KBM-7 (cell line): Measurements from ENCODE around the gene SYNDIG1.
A peak's percentile ranks its signal among the peaks of the same experiment; 100 is the strongest.
"Not testable (repeated sequence)": the region's sequence is repeated elsewhere in the genome, so short reads cannot be mapped to it uniquely, and the experiment has no call there.

Experiments
- DNase-seq: peaks from one replicate; pipeline ENCODE4 v3.0.0-alpha.2; 2015
- in situ Hi-C: fragments of 300-500 bp; cut with MboI; formaldehyde crosslinking; loops from 2 replicates; pipeline ENCODE4 v1.14.3; 2020; ENCODE audit warnings: low sequenced_read_pairs, low pct_unique_long_range_greater_than_20kb, mixed read lengths

Gene SYNDIG1

GRCh38 chr20:24615353-24615752, 145.9 kb downstream of the SYNDIG1 start:
- in situ Hi-C loops, result no loop called here

GRCh38 chr20:24616258-24617079, 147.0 kb downstream of the SYNDIG1 start:
- DNase-seq, result no peak
- in situ Hi-C loops, result no loop called here

More at GRCh38 chr20:24615353-24615752, 145.9 kb downstream of the SYNDIG1 start:
- no peak for DNase-seq

GRCh38 chr20:24617080-24617432, 147.6 kb downstream of the SYNDIG1 start:
- no peak for DNase-seq
- in situ Hi-C loops, result no loop called here

- no peak for DNase-seq
- in situ Hi-C loops, result no loop called here
These were observed 148.5 kb downstream of the SYNDIG1 start for GRCh38 chr20:24617757-24618450.

GRCh38 chr20:24618739-24619138, 149.3 kb downstream of the SYNDIG1 start:
- in situ Hi-C loops, result no loop called here
- DNase-seq, result no peak

- DNase-seq, result no peak
These were observed 149.8 kb downstream of the SYNDIG1 start for GRCh38 chr20:24619212-24619611.

GRCh38 chr20:24620937-24621519, 151.6 kb downstream of the SYNDIG1 start:
- in situ Hi-C loops, result no loop called here
- DNase-seq, result no peak

More at GRCh38 chr20:24619212-24619611, 149.8 kb downstream of the SYNDIG1 start:
- in situ Hi-C loops, result no loop called here

- DNase-seq, result no peak
- in situ Hi-C loops, result no loop called here
These were observed 153.4 kb downstream of the SYNDIG1 start for GRCh38 chr20:24622856-24623255.

- in situ Hi-C loops, DNase-seq: not testable (repeated sequence)
These were observed 156.7 kb downstream of the SYNDIG1 start for GRCh38 chr20:24626141-24626540.

- in situ Hi-C loops, result no loop called here
- DNase-seq, result no peak
These were observed 157.9 kb downstream of the SYNDIG1 start for GRCh38 chr20:24627291-24627690.

GRCh38 chr20:24627926-24628325, 158.5 kb downstream of the SYNDIG1 start:
- peak; percentile 19 for DNase-seq
- in situ Hi-C loops, result no loop called here

GRCh38 chr20:24628985-24629384, 159.6 kb downstream of the SYNDIG1 start:
- in situ Hi-C loops, result no loop called here

GRCh38 chr20:24629668-24630067, 160.2 kb downstream of the SYNDIG1 start:
- DNase-seq, result peak; percentile 77

More at GRCh38 chr20:24628985-24629384, 159.6 kb downstream of the SYNDIG1 start:
- DNase-seq, result no peak

GRCh38 chr20:24630486-24631172, 161.2 kb downstream of the SYNDIG1 start:
- in situ Hi-C loops, result no loop called here
- DNase-seq, result no peak

More at GRCh38 chr20:24629668-24630067, 160.2 kb downstream of the SYNDIG1 start:
- in situ Hi-C loops, result no loop called here

- in situ Hi-C loops, result no loop called here
These were observed 161.7 kb downstream of the SYNDIG1 start for GRCh38 chr20:24631173-24631505.

GRCh38 chr20:24632581-24632980, 163.2 kb downstream of the SYNDIG1 start:
- no peak for DNase-seq
- in situ Hi-C loops, result no loop called here

More at GRCh38 chr20:24631173-24631505, 161.7 kb downstream of the SYNDIG1 start:
- no peak for DNase-seq

- in situ Hi-C loops, result no loop called here
- DNase-seq, result no peak
These were observed 163.6 kb downstream of the SYNDIG1 start for GRCh38 chr20:24633026-24633425.

GRCh38 chr20:24633521-24633920, 164.1 kb downstream of the SYNDIG1 start:
- DNase-seq, result no peak
- in situ Hi-C loops, result no loop called here

- DNase-seq, result peak; percentile 55
- in situ Hi-C loops, result no loop called here
These were observed 165.4 kb downstream of the SYNDIG1 start for GRCh38 chr20:24634855-24635254.
